MM.1S (cell line): ENCODE measurements around the gene PTGDR.

Experiments
- CTCF ChIP-seq: fragments of 300-600 bp; sonication (generic); IDR thresholded peaks from 2 replicates; pipeline ENCODE4 v1.5.1; 2016; ENCODE audit warnings: antibody characterized with exemption, low read length, mixed read lengths
- EZH2 ChIP-seq: fragments of 300-600 bp; sonication (generic); optimal IDR thresholded peaks from 2 replicates; pipeline ENCODE3; 2017; ENCODE audit warnings: low read depth, mild to moderate bottlenecking, antibody characterized with exemption, low read length, mixed read lengths
- EZH2phosphoT487 ChIP-seq: fragments of 300-600 bp; sonication (generic); IDR thresholded peaks from 2 replicates; pipeline ENCODE4 v1.6.1; 2018; ENCODE audit warnings: antibody characterized with exemption, low read length

- TF ChIP-seq EZH2 (no peak), CTCF (no peak), EZH2phosphoT487 (no peak)
These were observed 31.3 kb downstream of the PTGDR start for GRCh38 chr14:52298795-52299194.
